OCI-LY7 (cell line): ENCODE data around the gene PDE10A. TPM values are rescaled to one million over a fixed set of nuclear protein-coding genes. Genes with fewer than 3 reads are reported as not detected.

Experiments
- BruUV-seq: library from RNA; stranded (reverse); fragments of 400-500 nt; replicated peaks from 2 replicates; lab custom pipeline; 2021; lab: Mats Ljungman, UMichigan
- CTCF ChIA-PET: fragments of 300-600 bp; sonication (Branson Sonifier 250); formaldehyde crosslinking; loops from one replicate; lab custom pipeline; 2022; ENCODE audit warnings: antibody characterized with exemption; ENCODE audit not compliant: unreplicated experiment; lab: Charles Lee
- POLR2A ChIA-PET: fragments of 300-600 bp; sonication (Branson Sonifier 250); formaldehyde crosslinking; loops from one replicate; lab custom pipeline; 2022; ENCODE audit warnings: antibody characterized with exemption; lab: Charles Lee
- DNase-seq: peaks from one replicate; pipeline ENCODE4 v3.0.0-alpha.2; 2015; ENCODE audit warnings: low spot score
- H2AFZ ChIP-seq: fragments of 200-600 bp; sonication (generic), shearing (Covaris generic); 2 replicates; pipeline ENCODE4 v1.6.1; 2014; ENCODE audit warnings: mild to moderate bottlenecking, antibody characterized with exemption, low read length, moderate library complexity
- H3K27ac ChIP-seq: fragments of 200-600 bp; sonication (generic); 2 replicates; pipeline ENCODE4 v1.5.1; 2014; ENCODE audit warnings: mixed run types, low read depth, mild to moderate bottlenecking, moderate library complexity, low read length, inconsistent platforms; ENCODE audit not compliant: poor library complexity, severe bottlenecking
- H3K36me3 ChIP-seq: fragments of 200-600 bp; sonication (generic); 2 replicates; pipeline ENCODE4 v1.6.1; 2014; ENCODE audit warnings: mild to moderate bottlenecking, antibody characterized with exemption, low read length, moderate library complexity, mixed read lengths; ENCODE audit not compliant: insufficient read depth
- H3K4me1 ChIP-seq: fragments of 200-600 bp; sonication (generic); 2 replicates; pipeline ENCODE4 v1.5.1; 2014; ENCODE audit warnings: mild to moderate bottlenecking, low read length; ENCODE audit not compliant: insufficient read depth, poor library complexity, severe bottlenecking
- H3K4me2 ChIP-seq: fragments of 200-600 bp; sonication (generic); 2 replicates; pipeline ENCODE4 v1.6.1; 2014; ENCODE audit warnings: mild to moderate bottlenecking, low read length
- H3K4me3 ChIP-seq: fragments of 200-600 bp; sonication (generic); 2 replicates; pipeline ENCODE4 v1.5.1; 2014; ENCODE audit warnings: mild to moderate bottlenecking, low read depth, low read length; ENCODE audit not compliant: poor library complexity, severe bottlenecking
- H3K79me2 ChIP-seq: fragments of 200-600 bp; sonication (generic); 2 replicates; pipeline ENCODE4 v1.6.1; 2016; ENCODE audit warnings: low read depth, mild to moderate bottlenecking, low read length, moderate library complexity, mixed read lengths; ENCODE audit not compliant: insufficient read depth
- H3K9me2 ChIP-seq: fragments of 200-600 bp; sonication (generic); 2 replicates; pipeline ENCODE4 v1.6.1; 2016; ENCODE audit warnings: mild to moderate bottlenecking, low read length, mixed read lengths; ENCODE audit not compliant: insufficient read depth
- H3K9me3 ChIP-seq: fragments of 200-600 bp; sonication (generic); 2 replicates; pipeline ENCODE4 v1.6.1; 2014; ENCODE audit warnings: mild to moderate bottlenecking, mixed run types, low read length, mixed read lengths
- H4K20me1 ChIP-seq: fragments of 200-600 bp; sonication (generic); 2 replicates; pipeline ENCODE4 v1.6.1; 2014; ENCODE audit warnings: mild to moderate bottlenecking, antibody characterized with exemption, low read length, moderate library complexity, mixed read lengths; ENCODE audit not compliant: insufficient read depth
- CTCF ChIP-seq: fragments of 200-600 bp; sonication (generic); conservative IDR thresholded peaks from 2 replicates; pipeline ENCODE4 v1.5.1; 2014; ENCODE audit warnings: mild to moderate bottlenecking, antibody characterized with exemption, low read length, moderate library complexity, mixed read lengths
- EZH2phosphoT487 ChIP-seq: fragments of 200-600 bp; sonication (generic); IDR thresholded peaks from 2 replicates; pipeline ENCODE4 v1.6.1; 2018; ENCODE audit warnings: low read depth, borderline replicate concordance, mild to moderate bottlenecking, mixed run types, antibody characterized with exemption, low read length, moderate library complexity, mixed read lengths
- intact Hi-C: fragments of 100-400 bp; cut with micrococcal nuclease; formaldehyde crosslinking; loops from one replicate; pipeline ENCODE4 v1.10.0; 2022; ENCODE audit not compliant: unreplicated experiment
- total RNA-seq, 2 experiments: library from RNA; depleted of rRNA in 1 of 2; stranded (reverse); fragments of >200 nt in 1 of 2; shearing (Covaris generic) in 1 of 2; gene quantifications; 2 replicates each; pipeline ENCODE4 v1.2.3, GENCODE V29; 2014 to 2022

Gene PDE10A
- total RNA-seq, 2 experiments from 2014 or later = not detected

- Histone ChIP-seq H3K4me2 (no peak overlapping the region), H3K4me1 (no peaks in the 10 kb centered on the region), H3K9me2 (no peaks in the 10 kb centered on the region), H3K27ac (no peak overlapping the region), H2AFZ (no peak overlapping the region), H3K9me3 (no peaks in the 10 kb centered on the region), H3K4me3 (no peak overlapping the region), H4K20me1 (no peaks in the 10 kb centered on the region), H3K79me2 (no peaks in the 10 kb centered on the region), H3K36me3 (no peaks in the 10 kb centered on the region)
- ChIA-PET POLR2A (no interaction called here), CTCF (no interaction called here)
- BruUV-seq = no TSS peak
- no peak for DNase-seq
- TF ChIP-seq CTCF = no peak
- TF ChIP-seq EZH2phosphoT487 = no peak
- intact Hi-C loops = no loop called here
Measured at GRCh38 chr6:165548450-165548849, 114.6 kb downstream of the PDE10A start.

GRCh38 chr6:165545806-165546205, 117.2 kb downstream of the PDE10A start:
- H4K20me1 ChIP-seq = no peaks in the 10 kb centered on the region
- no peak for DNase-seq
- no peaks in the 10 kb centered on the region for H3K36me3 ChIP-seq
- TF ChIP-seq CTCF = no peak
- TF ChIP-seq EZH2phosphoT487 = no peak
- no peak overlapping the region for H3K4me3 ChIP-seq
- H3K9me3 ChIP-seq = no peaks in the 10 kb centered on the region
- CTCF ChIA-PET = no interaction called here
- no peaks in the 10 kb centered on the region for H3K79me2 ChIP-seq
- POLR2A ChIA-PET = no interaction called here
- BruUV-seq = no TSS peak
- no peak overlapping the region for H3K4me2 ChIP-seq
- no peak overlapping the region for H2AFZ ChIP-seq
- no peak overlapping the region for H3K27ac ChIP-seq
- H3K4me1 ChIP-seq = no peaks in the 10 kb centered on the region
- no peaks in the 10 kb centered on the region for H3K9me2 ChIP-seq
- intact Hi-C loops = no loop called here

- Histone ChIP-seq H3K9me3 (no peaks in the 10 kb centered on the region), H3K79me2 (no peaks in the 10 kb centered on the region), H3K36me3 (no peaks in the 10 kb centered on the region), H3K4me3 (no peak overlapping the region), H3K9me2 (no peaks in the 10 kb centered on the region), H2AFZ (no peak overlapping the region), H3K27ac (no peak overlapping the region), H3K4me1 (no peaks in the 10 kb centered on the region), H4K20me1 (no peaks in the 10 kb centered on the region), H3K4me2 (no peak overlapping the region)
- intact Hi-C loops = no loop called here
- no peak for TF ChIP-seq EZH2phosphoT487
- no peak for TF ChIP-seq CTCF
- no TSS peak for BruUV-seq
- DNase-seq = no peak
- POLR2A ChIA-PET = no interaction called here
- CTCF ChIA-PET = no interaction called here
Measured at GRCh38 chr6:165543781-165544180, 119.3 kb downstream of the PDE10A start.
